Psoas muscle (tissue), 7 donors: ENCODE data around the gene TEX10. TPM values are rescaled to one million over a fixed set of nuclear protein-coding genes. Genes with fewer than 3 reads are reported as not detected.

ENCODE experiments used
- polyA plus RNA-seq, 3 donors: library from polyadenylated mRNA; stranded (reverse); fragments of 200-250 nt; gene quantifications; one replicate each; pipeline ENCODE4 v1.2.3, GENCODE V29; 2013
- total RNA-seq, 4 donors: library from RNA; stranded (reverse); fragmentation: NEBNext Ultra II Directional in 2 of 4; extraction: Animal tissue kit (Norgen Biotek cat#: 25700) in 2 of 4; gene quantifications; one replicate each; pipeline versions ENCODE4 v1.2.1 to v1.2.4, GENCODE V29; 2021 to 2023
- donor health status: healthy with polysubstance abuse.
- donor health status: DM: no; HTN: no; CAD: no; lungs with moderate emphysema.
- donor health status: Bipolar disorder and iron deficiency.
- donor health status: healthy.
- donor health status: DM: no; HTN: no; CAD: no.
- donor health status: DM: no; HTN: no; CAD: no.
- donor health status: DM: yes; HTN: yes; CAD: no.

TEX10 gene
- total and polyA plus RNA-seq, 7 donors: 9.8 to 23.1 (median 14.5) TPM

Other genes with a start within 250 kb of the TEX10 start
- gene MSANTD3, start 74.2 kb upstream of the TEX10 start, total RNA-seq: 10 to 100 TPM; 15.2 to 59.4 (median 32.6) TPM
- gene MSANTD3, start 74.2 kb upstream of the TEX10 start, polyA plus RNA-seq: 10 to 100 TPM; 17.4 to 25.6 (median 25.2) TPM
- gene TMEFF1, start 120.2 kb upstream of the TEX10 start, total RNA-seq: under 1 TPM in 3 of 4 donors, not detected in 1; 0.29 to 0.56 (median 0.30) TPM
- gene TMEFF1, start 120.2 kb upstream of the TEX10 start, polyA plus RNA-seq: under 1 TPM in 2 of 3 donors, not detected in 1; 0.07 to 0.08 TPM
- gene CAVIN4, start 225.1 kb upstream of the TEX10 start, total RNA-seq: 100 to 1,000 TPM in 1 of 4 donors, 10 to 100 TPM in 3; 68.6 to 230 (median 86.9) TPM
- gene CAVIN4, start 225.1 kb upstream of the TEX10 start, polyA plus RNA-seq: 10 to 100 TPM in 2 of 3 donors, 1 to 10 TPM in 1; 3.5 to 59.2 (median 25.6) TPM